H1 (cell line): ENCODE data around the gene EYA2. TPM values are rescaled to one million over a fixed set of nuclear protein-coding genes. Genes with fewer than 3 reads are reported as not detected.

Source experiments
- CTCF ChIA-PET: fragments of 300-600 bp; sonication (Branson Sonifier 250); formaldehyde crosslinking; loops from one replicate; lab custom pipeline; 2021; ENCODE audit not compliant: partially characterized antibody; lab: Charles Lee
- POLR2A ChIA-PET: fragments of 300-600 bp; sonication (Branson Sonifier 250); formaldehyde crosslinking; loops from one replicate; lab custom pipeline; 2021; ENCODE audit warnings: inconsistent platforms; ENCODE audit not compliant: partially characterized antibody; lab: Charles Lee
- DNase-seq, 2 experiments: peaks; one replicate each; pipeline versions ENCODE4 v3.0.0 to v3.0.0-alpha.2; 2010 to 2022; ENCODE audit warnings: low spot score in 2 of 2, low read depth in 1 of 2, mixed read lengths in 1 of 2
- FAIRE-seq: peaks from 2 replicates; lab custom pipeline; 2011; peaks lifted over from hg19 to GRCh38; lab: Jason Lieb, UNC
- H2AFZ ChIP-seq: 2 replicates; pipeline ENCODE4 v1.8.1; 2012; ENCODE audit warnings: low read length, inconsistent platforms
- H2AK5ac ChIP-seq: 2 replicates; pipeline ENCODE4 v1.6.1; 2013; ENCODE audit warnings: low read depth, low read length
- H2BK120ac ChIP-seq: replicated peaks from 2 replicates; pipeline ENCODE3; 2013; ENCODE audit warnings: low read depth, low read length, inconsistent platforms
- H2BK12ac ChIP-seq: 2 replicates; pipeline ENCODE4 v1.6.1; 2013; ENCODE audit warnings: low read depth, low read length
- H2BK15ac ChIP-seq: 2 replicates; pipeline ENCODE4 v1.6.1; 2013; ENCODE audit warnings: low read length
- H2BK20ac ChIP-seq: 2 replicates; pipeline ENCODE4 v1.6.1; 2013; ENCODE audit warnings: low read length
- H2BK5ac ChIP-seq: 2 replicates; pipeline ENCODE4 v1.6.1; 2013; ENCODE audit warnings: low read depth, low read length
- H3K14ac ChIP-seq: 2 replicates; pipeline ENCODE4 v1.6.1; 2013; ENCODE audit warnings: inconsistent platforms; ENCODE audit not compliant: insufficient read length
- H3K18ac ChIP-seq: 2 replicates; pipeline ENCODE4 v1.6.1; 2013; ENCODE audit warnings: low read length; ENCODE audit errors: extremely low read depth
- H3K23ac ChIP-seq: 2 replicates; pipeline ENCODE4 v1.6.1; 2013; ENCODE audit warnings: inconsistent platforms; ENCODE audit not compliant: insufficient read length
- H3K23me2 ChIP-seq: 2 replicates; pipeline ENCODE4 v1.6.1; 2013; ENCODE audit warnings: low read depth, low read length
- H3K27ac ChIP-seq: 2 replicates; pipeline ENCODE4 v1.6.1; 2011; ENCODE audit warnings: low read depth, low read length, inconsistent platforms
- H3K27me3 ChIP-seq, 4 experiments: replicated peaks in 1 of 4; 1 replicate in 1 of 4; 2 replicates in 3 of 4; pipeline versions ENCODE4 v1.6.1 to v1.8.1; 2011 to 2013; ENCODE audit warnings: low read length in 3 of 4, mild to moderate bottlenecking in 3 of 4, inconsistent platforms in 2 of 4, mixed read lengths in 2 of 4, moderate library complexity in 1 of 4; ENCODE audit not compliant: control insufficient read depth in 3 of 4, insufficient read depth in 3 of 4; ENCODE audit errors: extremely low read depth in 1 of 4
- H3K36me3 ChIP-seq, 4 experiments: 2 replicates each; pipeline versions ENCODE4 v1.6.1 to v1.8.1; 2011 to 2013; ENCODE audit warnings: mild to moderate bottlenecking in 4 of 4, low read length in 3 of 4, moderate library complexity in 2 of 4, control low read depth in 1 of 4, inconsistent platforms in 1 of 4; ENCODE audit not compliant: insufficient read depth in 4 of 4, control insufficient read depth in 2 of 4
- H3K4ac ChIP-seq: replicated peaks from 2 replicates; pipeline ENCODE3; 2013; ENCODE audit warnings: low read length, low read depth, mixed read lengths, inconsistent platforms; ENCODE audit not compliant: insufficient read length
- H3K4me1 ChIP-seq, 4 experiments: replicated peaks in 1 of 4; 1 replicate in 1 of 4; 2 replicates in 3 of 4; pipeline versions ENCODE4 v1.6.1 to v1.8.1; 2011 to 2013; ENCODE audit warnings: low read length in 3 of 4, inconsistent platforms in 2 of 4, mixed read lengths in 1 of 4; ENCODE audit not compliant: insufficient read depth in 4 of 4, control insufficient read depth in 3 of 4
- H3K4me2 ChIP-seq, 2 experiments: 2 replicates each; pipeline versions ENCODE4 v1.6.1 to v1.8.1; 2011 to 2013; ENCODE audit warnings: low read depth in 2 of 2, low read length in 2 of 2, control low read depth in 1 of 2, inconsistent platforms in 1 of 2, mild to moderate bottlenecking in 1 of 2; ENCODE audit not compliant: insufficient read depth in 1 of 2
- H3K4me3 ChIP-seq, 4 experiments: fragments of 200-600, 300-600 bp in 1 of 4; sonication (generic), shearing (Covaris generic), sonication (Bioruptor Twin) in 1 of 4; 2 replicates each; pipeline versions ENCODE4 v1.5.1 to v1.8.1; 2011 to 2016; ENCODE audit warnings: low read length in 4 of 4, low read depth in 3 of 4, control low read depth in 2 of 4, inconsistent platforms in 2 of 4, mild to moderate bottlenecking in 2 of 4, mixed read lengths in 1 of 4, moderate library complexity in 1 of 4; ENCODE audit not compliant: insufficient read depth in 2 of 4; ENCODE audit errors: extremely low read depth in 1 of 4
- H3K56ac ChIP-seq: replicated peaks from 2 replicates; pipeline ENCODE3; 2013; ENCODE audit warnings: low read depth, mild to moderate bottlenecking, mixed read lengths, low read length, inconsistent platforms; ENCODE audit not compliant: insufficient read length
- H3K79me1 ChIP-seq: 2 replicates; pipeline ENCODE4 v1.6.1; 2013; ENCODE audit warnings: low read depth, low read length, control low read depth
- H3K79me2 ChIP-seq, 2 experiments: 2 replicates each; pipeline versions ENCODE4 v1.6.1 to v1.8.1; 2012 to 2013; ENCODE audit warnings: low read length in 2 of 2, mild to moderate bottlenecking in 2 of 2, inconsistent platforms in 1 of 2; ENCODE audit not compliant: insufficient read depth in 2 of 2, control insufficient read depth in 1 of 2
- H3K9ac ChIP-seq, 4 experiments: replicated peaks in 1 of 4; 1 replicate in 1 of 4; 2 replicates in 3 of 4; pipeline versions ENCODE4 v1.6.1 to v1.8.1; 2011 to 2013; ENCODE audit warnings: low read depth in 3 of 4, low read length in 3 of 4, control low read depth in 2 of 4, mild to moderate bottlenecking in 2 of 4, moderate library complexity in 2 of 4, inconsistent platforms in 1 of 4; ENCODE audit errors: extremely low read depth in 1 of 4
- H3K9me3 ChIP-seq, 2 experiments: 2 replicates each; pipeline versions ENCODE4 v1.6.1 to v1.8.1; 2012 to 2013; ENCODE audit warnings: mild to moderate bottlenecking in 2 of 2, moderate library complexity in 2 of 2, control low read depth in 1 of 2, inconsistent platforms in 1 of 2, low read depth in 1 of 2, low read length in 1 of 2, mixed read lengths in 1 of 2; ENCODE audit not compliant: insufficient read depth in 2 of 2
- H4K20me1 ChIP-seq, 2 experiments: replicated peaks in 1 of 2; 2 replicates each; pipeline versions ENCODE3 to v1.8.1; 2011 to 2013; ENCODE audit warnings: inconsistent platforms in 2 of 2, low read length in 2 of 2, mild to moderate bottlenecking in 1 of 2; ENCODE audit not compliant: insufficient read depth in 2 of 2, control insufficient read depth in 1 of 2
- H4K5ac ChIP-seq: 2 replicates; pipeline ENCODE4 v1.6.1; 2013; ENCODE audit warnings: low read length, low read depth, mixed read lengths, inconsistent platforms; ENCODE audit not compliant: insufficient read length
- H4K8ac ChIP-seq: 2 replicates; pipeline ENCODE4 v1.8.0; 2013; ENCODE audit warnings: mild to moderate bottlenecking, moderate library complexity, low read length, inconsistent platforms; ENCODE audit not compliant: insufficient read depth; ENCODE audit errors: extremely low read depth
- H4K91ac ChIP-seq: replicated peaks from 2 replicates; pipeline ENCODE3; 2013; ENCODE audit warnings: low read length, mixed read lengths, inconsistent platforms; ENCODE audit not compliant: insufficient read length
- RXRA ChIP-seq: IDR thresholded peaks from 2 replicates; pipeline ENCODE4 v1.6.1; 2011; ENCODE audit warnings: low read depth, mild to moderate bottlenecking, low read length, moderate library complexity; ENCODE audit not compliant: insufficient read depth
- WGBS, 2 experiments: shearing (Covaris generic) in 1 of 2; methylation state at CpG; one replicate each; pipeline versions ENCODE4 v1.1.6 to v1.1.7; 2013 to 2015; ENCODE audit warnings: low lambda C conversion rate in 2 of 2, mixed read lengths in 2 of 2, inconsistent platforms in 1 of 2, low coverage in 1 of 2, missing lambda C conversion rate in 1 of 2; ENCODE audit not compliant: insufficient replicate concordance in 2 of 2, insufficient coverage in 1 of 2, insufficient read length in 1 of 2; ENCODE audit errors: extremely low coverage in 1 of 2, missing lambda C conversion rate in 1 of 2; 5-methylcytosine and 5-hydroxymethylcytosine counted together
- polyA plus RNA-seq, 7 experiments: library from polyadenylated mRNA; depleted of rRNA in 3 of 7; stranded (reverse) in 5 of 7; unstranded in 2 of 7; fragments of >200 nt in 5 of 7; fragments of 200-250 nt in 2 of 7; gene quantifications; 1 replicate in 5 of 7; 2 replicates in 1 of 7; 4 replicates in 1 of 7; pipeline versions ENCODE4 v1.2.1 to v1.2.3, GENCODE V29; 2011 to 2013; ENCODE audit warnings: missing spikeins in 2 of 7, mixed read lengths in 2 of 7
- total RNA-seq: library from RNA; stranded (reverse); fragmentation: NEBNext Ultra II Directional; extraction: Animal tissue kit (Norgen Biotek cat#: 25700); gene quantifications from 2 replicates; pipeline ENCODE4 v1.2.1, GENCODE V29; 2021

The EYA2 gene
- total and polyA plus RNA-seq, 2 of the 8 experiments (the other 6 are each of a cell fraction or from before 2014, with no cell fraction given) = 1.6 to 1.7 TPM

DNA sequence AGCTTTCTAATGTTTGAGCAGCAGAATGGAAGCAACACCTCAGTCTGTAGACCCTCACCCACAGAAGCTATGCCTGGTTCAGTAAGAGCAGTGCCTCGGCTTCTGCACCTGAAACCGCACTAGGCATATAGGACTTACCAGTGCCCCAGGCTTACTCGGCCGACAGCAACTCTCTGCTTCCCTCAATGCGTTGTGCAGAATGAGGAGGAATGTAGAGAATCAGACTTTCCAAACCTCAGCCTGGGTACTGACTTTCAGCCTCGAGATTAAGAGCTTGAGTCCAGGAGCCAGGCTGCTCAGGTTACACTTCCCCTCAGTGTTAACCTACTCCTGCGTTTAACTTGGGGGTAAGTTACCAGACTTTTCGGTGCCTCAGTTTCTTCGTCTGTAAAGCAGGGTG is 8.6 kb downstream of the EYA2 start:
- CTCF ChIA-PET = interaction anchor here (0.7 to 1.3 kb wide), 6 partner anchors 35 to 147 kb away, joined by 3 to 5 read pairs (median 4); no protein-coding TSS in a partner anchor

More for the DNA sequence above, 8.6 kb downstream of the EYA2 start:
- Histone ChIP-seq H4K20me1 (no peaks in the 10 kb centered on the region), H3K56ac (no peak overlapping the region), H3K18ac (no peak overlapping the region), H2AK5ac (no peak overlapping the region), H3K27ac (no peak overlapping the region), H3K9ac (no peak overlapping the region), H3K23ac (no peak overlapping the region), H3K27me3 (no peaks in the 10 kb centered on the region), H2BK20ac (no peak overlapping the region), H3K9me3 (no peaks in the 10 kb centered on the region; a peak in 1 of 4 replicates), H2BK120ac (no peak overlapping the region), H3K4me3 (no peak overlapping the region), H2BK12ac (no peak overlapping the region), H4K8ac (no peak overlapping the region), H3K79me2 (no peaks in the 10 kb centered on the region), H3K4me1 (peaks cover 0 to 3% (median 0%) of the 10 kb centered on the region in 4 experiments; a peak in 1 of 7 replicates), H2BK15ac (no peak overlapping the region), H3K36me3 (no peaks in the 10 kb centered on the region), H3K23me2 (no peaks in the 10 kb centered on the region; the same call in 1 of the 2 replicates), H2AFZ (no peak overlapping the region), H3K14ac (no peak overlapping the region), H3K79me1 (no peaks in the 10 kb centered on the region), H2BK5ac (no peak overlapping the region), H3K4me2 (no peak overlapping the region), H4K91ac (no peak overlapping the region), H3K4ac (no peak overlapping the region), H4K5ac (no peak overlapping the region)
- POLR2A ChIA-PET = interaction anchor here (0.7 kb wide), 1 partner anchor 9 kb away, joined by 3 read pairs; the partner anchor contains the start of gene EYA2
- 72% methylated on average over 9 of the region's 9 CpGs; no CpG with 5 or more reads in 1 of the 2 experiments for WGBS, 2 experiments
- no peak for FAIRE-seq
- TF ChIP-seq RXRA = no peak
- no peak for DNase-seq
